ENCODE results near the gene TWNK.

DNA sequence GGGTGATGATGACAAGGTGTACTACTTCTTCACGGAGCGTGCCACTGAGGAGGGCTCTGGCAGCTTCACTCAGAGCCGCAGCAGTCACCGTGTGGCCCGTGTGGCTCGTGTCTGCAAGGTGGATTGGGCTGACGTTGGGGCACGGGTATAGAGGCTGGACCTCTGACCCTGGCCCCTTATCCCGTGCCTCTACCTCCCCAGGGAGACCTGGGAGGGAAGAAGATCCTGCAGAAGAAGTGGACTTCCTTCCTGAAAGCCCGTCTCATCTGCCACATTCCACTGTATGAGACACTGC lies 8.5 kb upstream of the TWNK start:
- TF ChIP-seq, protein P1, sequence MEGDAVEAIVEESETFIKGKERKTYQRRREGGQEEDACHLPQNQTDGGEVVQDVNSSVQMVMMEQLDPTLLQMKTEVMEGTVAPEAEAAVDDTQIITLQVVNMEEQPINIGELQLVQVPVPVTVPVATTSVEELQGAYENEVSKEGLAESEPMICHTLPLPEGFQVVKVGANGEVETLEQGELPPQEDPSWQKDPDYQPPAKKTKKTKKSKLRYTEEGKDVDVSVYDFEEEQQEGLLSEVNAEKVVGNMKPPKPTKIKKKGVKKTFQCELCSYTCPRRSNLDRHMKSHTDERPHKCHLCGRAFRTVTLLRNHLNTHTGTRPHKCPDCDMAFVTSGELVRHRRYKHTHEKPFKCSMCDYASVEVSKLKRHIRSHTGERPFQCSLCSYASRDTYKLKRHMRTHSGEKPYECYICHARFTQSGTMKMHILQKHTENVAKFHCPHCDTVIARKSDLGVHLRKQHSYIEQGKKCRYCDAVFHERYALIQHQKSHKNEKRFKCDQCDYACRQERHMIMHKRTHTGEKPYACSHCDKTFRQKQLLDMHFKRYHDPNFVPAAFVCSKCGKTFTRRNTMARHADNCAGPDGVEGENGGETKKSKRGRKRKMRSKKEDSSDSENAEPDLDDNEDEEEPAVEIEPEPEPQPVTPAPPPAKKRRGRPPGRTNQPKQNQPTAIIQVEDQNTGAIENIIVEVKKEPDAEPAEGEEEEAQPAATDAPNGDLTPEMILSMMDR (IDR thresholded peaks at IDR 0.05 in 2 of 3, conservative IDR thresholded peaks at IDR 0.05 in 1 of 3; ENCODE audit: insufficient read depth in 2 of 3, low read depth in 1 of 3, low read length in 3 of 3), result no peak
- no peak for TF ChIP-seq FOXA1 (IDR thresholded peaks at IDR 0.05; ENCODE audit: borderline replicate concordance)
- TF ChIP-seq RFX7 (CRISPR knock-in tag; IDR thresholded peaks at IDR 0.05), result no peak
- no peak for TF ChIP-seq CBX8 (IDR thresholded peaks at IDR 0.05; ENCODE audit: borderline replicate concordance, extremely low read depth, low read depth, low read length, poor library complexity, severe bottlenecking)
- TF ChIP-seq ZNF76 (CRISPR knock-in tag; IDR thresholded peaks at IDR 0.05; ENCODE audit: borderline replicate concordance), result no peak
- TF ChIP-seq, protein P2, sequence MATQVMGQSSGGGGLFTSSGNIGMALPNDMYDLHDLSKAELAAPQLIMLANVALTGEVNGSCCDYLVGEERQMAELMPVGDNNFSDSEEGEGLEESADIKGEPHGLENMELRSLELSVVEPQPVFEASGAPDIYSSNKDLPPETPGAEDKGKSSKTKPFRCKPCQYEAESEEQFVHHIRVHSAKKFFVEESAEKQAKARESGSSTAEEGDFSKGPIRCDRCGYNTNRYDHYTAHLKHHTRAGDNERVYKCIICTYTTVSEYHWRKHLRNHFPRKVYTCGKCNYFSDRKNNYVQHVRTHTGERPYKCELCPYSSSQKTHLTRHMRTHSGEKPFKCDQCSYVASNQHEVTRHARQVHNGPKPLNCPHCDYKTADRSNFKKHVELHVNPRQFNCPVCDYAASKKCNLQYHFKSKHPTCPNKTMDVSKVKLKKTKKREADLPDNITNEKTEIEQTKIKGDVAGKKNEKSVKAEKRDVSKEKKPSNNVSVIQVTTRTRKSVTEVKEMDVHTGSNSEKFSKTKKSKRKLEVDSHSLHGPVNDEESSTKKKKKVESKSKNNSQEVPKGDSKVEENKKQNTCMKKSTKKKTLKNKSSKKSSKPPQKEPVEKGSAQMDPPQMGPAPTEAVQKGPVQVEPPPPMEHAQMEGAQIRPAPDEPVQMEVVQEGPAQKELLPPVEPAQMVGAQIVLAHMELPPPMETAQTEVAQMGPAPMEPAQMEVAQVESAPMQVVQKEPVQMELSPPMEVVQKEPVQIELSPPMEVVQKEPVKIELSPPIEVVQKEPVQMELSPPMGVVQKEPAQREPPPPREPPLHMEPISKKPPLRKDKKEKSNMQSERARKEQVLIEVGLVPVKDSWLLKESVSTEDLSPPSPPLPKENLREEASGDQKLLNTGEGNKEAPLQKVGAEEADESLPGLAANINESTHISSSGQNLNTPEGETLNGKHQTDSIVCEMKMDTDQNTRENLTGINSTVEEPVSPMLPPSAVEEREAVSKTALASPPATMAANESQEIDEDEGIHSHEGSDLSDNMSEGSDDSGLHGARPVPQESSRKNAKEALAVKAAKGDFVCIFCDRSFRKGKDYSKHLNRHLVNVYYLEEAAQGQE (IDR thresholded peaks at IDR 0.05; ENCODE audit: borderline replicate concordance), result no peak
- TF ChIP-seq, protein P2 (CRISPR knock-in tag; IDR thresholded peaks at IDR 0.05; ENCODE audit: low read depth), result no peak
- no peak for TF ChIP-seq MED1 (CRISPR knock-in tag; IDR thresholded peaks at IDR 0.05; ENCODE audit: borderline replicate concordance)
- TF ChIP-seq ZNF12 (CRISPR knock-in tag; IDR thresholded peaks at IDR 0.05), result no peak
- TF ChIP-seq, protein P3, sequence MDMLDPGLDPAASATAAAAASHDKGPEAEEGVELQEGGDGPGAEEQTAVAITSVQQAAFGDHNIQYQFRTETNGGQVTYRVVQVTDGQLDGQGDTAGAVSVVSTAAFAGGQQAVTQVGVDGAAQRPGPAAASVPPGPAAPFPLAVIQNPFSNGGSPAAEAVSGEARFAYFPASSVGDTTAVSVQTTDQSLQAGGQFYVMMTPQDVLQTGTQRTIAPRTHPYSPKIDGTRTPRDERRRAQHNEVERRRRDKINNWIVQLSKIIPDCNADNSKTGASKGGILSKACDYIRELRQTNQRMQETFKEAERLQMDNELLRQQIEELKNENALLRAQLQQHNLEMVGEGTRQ (CRISPR knock-in tag; IDR thresholded peaks at IDR 0.05), result no peak

Measured in K562 (cell line).